AG08396 (cell line): ENCODE measurements around the gene PIGP.
A peak's percentile ranks its signal among the peaks of the same experiment; 100 is the strongest.
"Not testable (repeated sequence)": the region's sequence is repeated elsewhere in the genome, so short reads cannot be mapped to it uniquely, and the experiment has no call there.

Experiments
- DNase-seq: peaks from one replicate; pipeline ENCODE4 v3.0.0; 2012; ENCODE audit warnings: low spot score, mixed read lengths

PIGP gene

GRCh38 chr21:37044643-37045042 is 28.2 kb downstream of the PIGP start:
- DNase-seq = no peak

GRCh38 chr21:37043818-37044217 is 29.1 kb downstream of the PIGP start:
- DNase-seq = no peak

- no peak for DNase-seq
These were observed 31.1 kb downstream of the PIGP start for GRCh38 chr21:37041706-37042271.

- no peak for DNase-seq
These were observed 32.7 kb downstream of the PIGP start for GRCh38 chr21:37040212-37040611.

- DNase-seq = no peak
These were observed 33.3 kb downstream of the PIGP start for GRCh38 chr21:37039411-37040075.

GRCh38 chr21:37036177-37036576 is 36.7 kb downstream of the PIGP start:
- no peak for DNase-seq

GRCh38 chr21:37034394-37034793 is 38.5 kb downstream of the PIGP start:
- not testable (repeated sequence) for DNase-seq

- peak; percentile 34 for DNase-seq
These were observed 39.9 kb downstream of the PIGP start for GRCh38 chr21:37032877-37033471.

GRCh38 chr21:37032293-37032692 is 40.6 kb downstream of the PIGP start:
- DNase-seq = no peak

- no peak for DNase-seq
These were observed 42.0 kb downstream of the PIGP start for GRCh38 chr21:37030864-37031263.

GRCh38 chr21:37028570-37028969 is 44.3 kb downstream of the PIGP start:
- no peak for DNase-seq

- DNase-seq = no peak
These were observed 46.4 kb downstream of the PIGP start for GRCh38 chr21:37026499-37026898.

GRCh38 chr21:37017951-37018679 is 54.8 kb downstream of the PIGP start:
- no peak for DNase-seq
